ENCODE data around the gene CHMP4B.

GRCh38 chr20:33857722-33858563, 46.8 kb downstream of the CHMP4B start:
- TF ChIP-seq CTCF (IDR thresholded peaks at IDR 0.05) (no peak), POLR2A (IDR thresholded peaks at IDR 0.05) (no peak)
